Stomach (tissue), 4 donors: Measurements from ENCODE around the gene LGALS4.

Experiments
- POLR2A ChIP-seq, 4 donors: fragments of 450-650 bp; IDR thresholded peaks; one replicate each; pipeline ENCODE4 v1.6.1; 2016; ENCODE audit warnings: antibody characterized with exemption in 4 of 4, control low read depth in 2 of 4, mild to moderate bottlenecking in 1 of 4, moderate library complexity in 1 of 4
- TF ChIP-seq, protein P1 (sequence below), 7 experiments: fragments of 450-650 bp in 4 of 7; fragments of 200-600 bp in 3 of 7; sonication (generic) in 3 of 7; IDR thresholded peaks; one replicate each; pipeline ENCODE4 v1.5.1; 2016 to 2019; ENCODE audit warnings: antibody characterized with exemption in 7 of 7, control low read depth in 2 of 7, mild to moderate bottlenecking in 1 of 7

DNA sequence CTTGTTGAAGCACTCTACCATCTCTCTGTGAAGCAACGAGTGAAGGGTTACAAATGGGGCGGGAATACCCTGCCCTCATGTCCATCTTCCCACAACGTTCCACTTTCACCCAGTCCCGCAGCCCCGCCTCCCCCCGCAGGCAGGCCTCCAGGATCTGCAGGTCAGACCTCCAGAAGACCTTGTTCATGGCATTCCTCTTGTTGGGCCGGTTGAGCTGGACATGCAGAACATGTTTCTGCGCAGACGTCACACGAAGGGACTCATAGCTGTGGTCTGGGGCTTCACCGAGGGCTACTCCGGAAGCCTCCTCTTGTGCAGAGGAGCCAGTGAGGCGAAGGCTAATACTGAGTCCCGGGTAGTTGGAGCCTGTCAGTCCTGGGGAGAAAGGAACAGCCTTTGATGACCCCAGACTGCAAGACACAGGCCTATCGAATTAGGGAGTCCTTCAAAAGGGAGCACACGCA, 18.4 kb upstream of the LGALS4 start:
- TF ChIP-seq, protein P1, sequence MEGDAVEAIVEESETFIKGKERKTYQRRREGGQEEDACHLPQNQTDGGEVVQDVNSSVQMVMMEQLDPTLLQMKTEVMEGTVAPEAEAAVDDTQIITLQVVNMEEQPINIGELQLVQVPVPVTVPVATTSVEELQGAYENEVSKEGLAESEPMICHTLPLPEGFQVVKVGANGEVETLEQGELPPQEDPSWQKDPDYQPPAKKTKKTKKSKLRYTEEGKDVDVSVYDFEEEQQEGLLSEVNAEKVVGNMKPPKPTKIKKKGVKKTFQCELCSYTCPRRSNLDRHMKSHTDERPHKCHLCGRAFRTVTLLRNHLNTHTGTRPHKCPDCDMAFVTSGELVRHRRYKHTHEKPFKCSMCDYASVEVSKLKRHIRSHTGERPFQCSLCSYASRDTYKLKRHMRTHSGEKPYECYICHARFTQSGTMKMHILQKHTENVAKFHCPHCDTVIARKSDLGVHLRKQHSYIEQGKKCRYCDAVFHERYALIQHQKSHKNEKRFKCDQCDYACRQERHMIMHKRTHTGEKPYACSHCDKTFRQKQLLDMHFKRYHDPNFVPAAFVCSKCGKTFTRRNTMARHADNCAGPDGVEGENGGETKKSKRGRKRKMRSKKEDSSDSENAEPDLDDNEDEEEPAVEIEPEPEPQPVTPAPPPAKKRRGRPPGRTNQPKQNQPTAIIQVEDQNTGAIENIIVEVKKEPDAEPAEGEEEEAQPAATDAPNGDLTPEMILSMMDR (IDR thresholded peaks at IDR 0.05), result no peak
- TF ChIP-seq POLR2A (IDR thresholded peaks at IDR 0.05), result no peak
